BE2C (cell line): ENCODE data around the gene ARHGAP26.

Experiments
- DNase-seq: peaks from one replicate; pipeline ENCODE4 v3.0.0-alpha.2; 2020
- H3K27me3 ChIP-seq: fragments of 250-450 bp; sonication (Bioruptor Pico); 2 replicates; pipeline ENCODE4 v1.5.1; 2020; ENCODE audit warnings: mild to moderate bottlenecking
- H3K36me3 ChIP-seq: fragments of 250-450 bp; sonication (Bioruptor Pico); 2 replicates; pipeline ENCODE4 v1.5.1; 2020; ENCODE audit warnings: mild to moderate bottlenecking
- H3K4me1 ChIP-seq: fragments of 250-450 bp; sonication (Bioruptor Pico); 2 replicates; pipeline ENCODE4 v1.5.1; 2020
- H3K4me3 ChIP-seq: 2 replicates; pipeline ENCODE4 v1.5.1; 2011; ENCODE audit warnings: low read depth, low read length
- H3K9me3 ChIP-seq: fragments of 250-450 bp; sonication (Bioruptor Pico); 2 replicates; pipeline ENCODE4 v1.5.1; 2020
- CTCF ChIP-seq: IDR thresholded peaks from 2 replicates; pipeline ENCODE4 v1.5.1; 2012; ENCODE audit warnings: mild to moderate bottlenecking, low read depth, low read length

ARHGAP26 gene

DNA sequence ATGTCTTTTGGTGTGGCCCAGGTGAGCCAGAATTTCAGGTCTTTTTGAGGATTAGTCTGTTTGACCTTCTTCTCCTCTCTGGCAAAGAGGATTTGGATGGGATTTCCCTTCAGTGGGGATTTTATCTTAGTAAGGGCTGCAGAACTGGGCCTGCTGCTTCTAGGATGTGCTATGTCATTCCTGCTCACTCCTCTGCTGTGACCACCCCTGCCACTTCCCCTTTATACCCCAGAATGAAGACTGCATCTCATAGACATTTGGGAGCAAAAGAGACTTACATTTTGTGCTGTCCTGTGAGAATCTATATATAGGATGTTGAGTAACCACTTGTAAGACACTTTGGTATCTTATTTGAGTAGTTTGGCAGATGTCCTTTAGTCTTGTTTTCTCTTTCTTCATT lies 76.2 kb downstream of the ARHGAP26 start:
- H3K4me1 ChIP-seq: peaks cover 23% of the 10 kb centered on the region
- no peak for DNase-seq
- H3K9me3 ChIP-seq: no peaks in the 10 kb centered on the region
- no peaks in the 10 kb centered on the region for H3K36me3 ChIP-seq
- H3K4me3 ChIP-seq: no peak overlapping the region
- no peaks in the 10 kb centered on the region for H3K27me3 ChIP-seq
- no peak for TF ChIP-seq CTCF

- no peak for DNase-seq
- H3K9me3 ChIP-seq: no peaks in the 10 kb centered on the region
- TF ChIP-seq CTCF: no peak
- no peak overlapping the region for H3K4me3 ChIP-seq
- peaks cover 16% of the 10 kb centered on the region for H3K4me1 ChIP-seq
- no peaks in the 10 kb centered on the region for H3K36me3 ChIP-seq
- no peaks in the 10 kb centered on the region for H3K27me3 ChIP-seq
These were observed 78.0 kb downstream of the ARHGAP26 start for GRCh38 chr5:142847898-142848790.

GRCh38 chr5:142849466-142849865 lies 79.3 kb downstream of the ARHGAP26 start:
- TF ChIP-seq CTCF: no peak

GRCh38 chr5:142849880-142850279 lies 79.7 kb downstream of the ARHGAP26 start:
- no peak for TF ChIP-seq CTCF
- H3K4me1 ChIP-seq: peaks cover 15% of the 10 kb centered on the region

More at GRCh38 chr5:142849466-142849865, 79.3 kb downstream of the ARHGAP26 start:
- no peak for DNase-seq
- peaks cover 16% of the 10 kb centered on the region for H3K4me1 ChIP-seq
- no peak overlapping the region for H3K4me3 ChIP-seq
- no peaks in the 10 kb centered on the region for H3K9me3 ChIP-seq
- H3K27me3 ChIP-seq: no peaks in the 10 kb centered on the region
- H3K36me3 ChIP-seq: no peaks in the 10 kb centered on the region

DNA sequence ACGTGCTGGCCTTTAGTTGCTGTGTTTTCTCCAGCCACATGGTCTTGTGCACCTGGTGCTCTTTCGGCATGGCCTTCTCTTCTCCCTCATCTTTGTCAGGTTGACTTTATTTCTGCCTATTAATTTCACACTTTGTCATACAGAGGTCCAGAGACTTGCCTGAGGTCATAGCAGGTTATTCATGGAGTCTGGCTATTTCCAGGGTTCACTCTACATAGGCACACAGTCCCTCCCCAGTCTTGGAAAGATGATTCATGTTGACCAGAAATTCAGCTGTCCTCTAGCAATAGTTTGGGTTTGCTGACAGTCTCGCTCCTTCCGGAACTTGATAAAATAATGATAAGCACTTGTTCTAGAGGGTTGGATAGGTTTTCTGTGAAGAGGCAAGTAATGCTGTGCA lies 81.6 kb downstream of the ARHGAP26 start:
- Histone ChIP-seq H3K4me3 (no peak overlapping the region), H3K9me3 (no peaks in the 10 kb centered on the region), H3K27me3 (no peaks in the 10 kb centered on the region), H3K4me1 (peaks cover 4% of the 10 kb centered on the region), H3K36me3 (no peaks in the 10 kb centered on the region)
- TF ChIP-seq CTCF: no peak
- no peak for DNase-seq

More at GRCh38 chr5:142849880-142850279, 79.7 kb downstream of the ARHGAP26 start:
- Histone ChIP-seq H3K9me3 (no peaks in the 10 kb centered on the region), H3K36me3 (no peaks in the 10 kb centered on the region), H3K27me3 (no peaks in the 10 kb centered on the region), H3K4me3 (no peak overlapping the region)
- no peak for DNase-seq
